HG03108 (cell line): ENCODE data around the gene NSUN2.

ENCODE experiments used
- ATAC-seq: cut with Tn5 transposase; IDR thresholded peaks from one replicate; pipeline ENCODE4 v1.9.1; 2021; ENCODE audit warnings: moderate library complexity; ENCODE audit not compliant: unreplicated experiment

The NSUN2 gene

GRCh38 chr5:6606884-6607558 lies 25.8 kb downstream of the NSUN2 start:
- ATAC-seq = no peak

DNA sequence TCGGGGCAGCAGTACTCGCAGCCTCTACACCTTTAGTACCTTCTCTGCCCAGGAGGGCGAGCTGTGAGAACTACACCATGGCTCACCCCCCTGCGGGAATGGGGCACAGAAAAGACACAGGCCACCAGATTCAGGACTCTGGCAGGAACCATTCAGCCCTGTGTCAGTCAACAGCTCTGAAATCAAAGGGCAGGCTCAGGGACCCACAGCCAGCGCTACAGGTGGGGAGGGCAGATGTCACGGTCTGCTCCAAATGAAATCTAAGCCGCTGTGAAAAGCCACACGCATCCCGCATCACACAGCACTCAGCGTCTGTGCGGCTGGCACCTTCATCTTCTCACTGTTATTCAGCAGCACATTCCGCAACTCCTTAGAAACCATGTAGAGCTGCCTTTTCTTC lies 27.9 kb downstream of the NSUN2 start:
- no peak for ATAC-seq

- no peak for ATAC-seq
These were observed 28.5 kb downstream of the NSUN2 start for GRCh38 chr5:6604341-6604740.

GRCh38 chr5:6603643-6604042 lies 29.2 kb downstream of the NSUN2 start:
- no peak for ATAC-seq

- no peak for ATAC-seq
These were observed 30.4 kb downstream of the NSUN2 start for GRCh38 chr5:6602441-6602840.

GRCh38 chr5:6601816-6602215 lies 31.0 kb downstream of the NSUN2 start:
- no peak for ATAC-seq

- ATAC-seq = no peak
These were observed 31.6 kb downstream of the NSUN2 start for GRCh38 chr5:6601271-6601670.

GRCh38 chr5:6599739-6600138 lies 33.1 kb downstream of the NSUN2 start:
- no peak for ATAC-seq

- no peak for ATAC-seq
These were observed 34.4 kb downstream of the NSUN2 start for GRCh38 chr5:6598351-6598900.

GRCh38 chr5:6597557-6597956 lies 35.3 kb downstream of the NSUN2 start:
- no peak for ATAC-seq

DNA sequence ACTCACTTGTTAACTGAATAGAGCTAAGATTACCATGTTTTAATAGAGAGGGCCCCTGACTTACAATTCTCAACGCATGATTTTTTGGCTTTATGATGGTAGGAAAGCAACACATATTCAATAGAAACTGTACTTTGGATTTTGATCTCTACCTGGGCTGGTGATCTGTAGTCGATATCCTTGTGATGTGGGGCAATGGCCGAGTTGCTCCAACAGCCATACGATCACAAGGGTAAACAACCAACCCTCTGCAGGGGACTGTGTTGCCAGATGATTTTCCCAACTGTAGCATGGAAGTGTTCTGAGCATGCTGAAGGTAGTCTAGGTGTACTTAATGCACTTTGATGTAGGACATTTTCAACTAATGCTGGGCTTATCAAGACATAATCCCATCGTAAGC lies 36.5 kb downstream of the NSUN2 start:
- no peak for ATAC-seq

DNA sequence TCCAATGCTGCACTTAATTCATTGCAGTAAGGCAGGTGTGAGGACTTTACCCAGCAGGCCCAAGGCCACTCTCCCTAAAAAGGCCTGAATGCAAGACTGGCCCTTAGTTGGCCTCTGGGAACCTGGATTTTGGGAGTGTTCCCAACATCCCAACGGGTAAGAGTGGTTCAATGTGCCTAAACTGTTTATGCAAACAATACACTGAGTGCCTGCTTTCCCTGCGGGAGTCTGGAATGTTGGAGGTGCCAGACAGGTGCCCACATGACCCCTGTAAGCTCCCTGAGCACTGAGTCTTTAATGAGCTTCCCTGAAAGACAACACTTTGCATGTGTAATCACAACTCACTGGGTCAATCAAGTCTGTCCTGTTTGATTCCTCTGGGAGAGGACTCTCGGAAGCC lies 37.4 kb downstream of the NSUN2 start:
- no peak for ATAC-seq

DNA sequence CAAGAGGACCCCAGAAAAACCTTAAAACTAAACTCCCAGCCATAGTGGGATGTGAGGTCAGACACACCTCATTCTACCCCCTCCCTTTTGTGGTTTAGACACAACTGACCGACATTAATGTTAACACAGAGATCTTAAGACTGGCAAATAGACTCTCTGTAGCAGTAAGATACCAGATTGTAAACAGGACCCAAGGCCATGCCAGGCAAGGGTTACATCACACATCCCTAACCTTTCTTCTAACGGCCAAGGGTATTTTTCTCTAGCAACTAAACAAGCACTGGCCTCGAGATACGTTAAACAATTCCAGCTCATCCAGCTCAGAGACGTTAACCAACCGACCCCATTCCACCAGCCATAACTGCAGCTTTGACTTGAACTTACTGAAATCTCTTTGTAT lies 38.8 kb downstream of the NSUN2 start:
- no peak for ATAC-seq

DNA sequence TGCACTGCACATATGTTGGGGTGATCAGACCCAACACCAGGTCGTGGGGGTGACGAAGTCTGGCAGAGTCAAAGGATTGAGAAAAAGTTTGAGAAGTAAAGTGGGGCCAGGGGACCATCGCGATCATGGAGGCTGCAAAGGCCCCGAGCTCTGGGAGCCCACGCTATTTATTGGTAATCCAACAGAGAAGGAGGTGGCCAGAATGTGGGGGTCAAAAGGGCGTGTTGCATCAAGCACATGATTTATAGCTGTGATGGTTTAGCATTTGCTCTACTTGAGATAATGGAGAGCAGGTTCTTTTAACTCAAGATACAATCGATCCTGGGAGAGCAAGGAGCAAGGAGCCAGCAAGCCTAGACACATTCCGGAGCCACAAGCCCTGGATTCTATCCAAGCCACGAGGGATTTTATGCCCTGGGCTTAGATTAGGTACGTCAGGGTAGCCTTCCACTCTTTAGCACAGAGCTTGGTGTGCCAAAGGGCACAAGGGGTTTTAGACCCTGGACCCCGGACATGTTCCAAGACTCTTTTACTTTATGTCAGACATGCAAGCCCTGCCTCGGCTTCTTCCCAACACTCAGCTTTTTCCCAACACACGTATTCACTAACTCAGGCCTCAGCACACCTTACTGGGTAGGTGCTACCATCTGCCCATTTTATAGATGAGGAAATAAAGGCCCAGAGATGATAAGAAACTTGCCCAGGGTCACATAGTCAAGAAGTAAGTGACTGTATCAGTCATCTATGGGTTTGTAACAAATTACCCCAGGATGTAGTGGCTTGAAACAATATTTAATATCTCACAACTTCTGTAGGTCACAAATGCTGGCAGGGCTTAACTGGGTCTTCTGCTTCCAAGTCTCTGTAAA lies 39.5 kb downstream of the NSUN2 start:
- no peak for ATAC-seq

GRCh38 chr5:6592601-6593000 lies 40.2 kb downstream of the NSUN2 start:
- ATAC-seq = no peak

GRCh38 chr5:6591671-6592288 lies 41.1 kb downstream of the NSUN2 start:
- no peak for ATAC-seq

- ATAC-seq = no peak
These were observed 42.3 kb downstream of the NSUN2 start for GRCh38 chr5:6590581-6590980.

- ATAC-seq = no peak
These were observed 45.7 kb downstream of the NSUN2 start for GRCh38 chr5:6587171-6587570.

DNA sequence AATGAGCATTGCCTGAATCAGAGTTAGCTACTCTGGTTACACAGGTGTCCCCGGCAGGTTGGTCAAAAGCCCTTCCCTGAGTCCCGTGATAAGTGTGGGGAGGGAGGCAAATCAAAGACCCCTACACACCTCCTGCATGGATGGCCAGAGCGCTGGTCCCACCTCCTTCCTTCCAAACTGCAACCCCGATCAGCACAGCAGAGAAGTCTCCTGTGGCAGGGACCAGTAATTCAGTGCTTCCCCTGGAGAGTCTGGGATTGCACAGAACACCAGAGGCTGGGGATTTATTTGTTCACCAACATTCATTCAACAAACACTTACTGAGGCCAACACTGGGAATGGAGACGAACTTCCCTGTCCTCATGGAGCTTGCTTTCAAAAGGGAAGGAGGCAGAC lies 46.2 kb downstream of the NSUN2 start:
- ATAC-seq = no peak

- ATAC-seq = no peak
These were observed 46.8 kb downstream of the NSUN2 start for GRCh38 chr5:6585939-6586646.

- ATAC-seq = no peak
These were observed 47.7 kb downstream of the NSUN2 start for GRCh38 chr5:6585168-6585567.
